Measurements from ENCODE around the gene GLP1R.

- TF ChIP-seq, protein P1, sequence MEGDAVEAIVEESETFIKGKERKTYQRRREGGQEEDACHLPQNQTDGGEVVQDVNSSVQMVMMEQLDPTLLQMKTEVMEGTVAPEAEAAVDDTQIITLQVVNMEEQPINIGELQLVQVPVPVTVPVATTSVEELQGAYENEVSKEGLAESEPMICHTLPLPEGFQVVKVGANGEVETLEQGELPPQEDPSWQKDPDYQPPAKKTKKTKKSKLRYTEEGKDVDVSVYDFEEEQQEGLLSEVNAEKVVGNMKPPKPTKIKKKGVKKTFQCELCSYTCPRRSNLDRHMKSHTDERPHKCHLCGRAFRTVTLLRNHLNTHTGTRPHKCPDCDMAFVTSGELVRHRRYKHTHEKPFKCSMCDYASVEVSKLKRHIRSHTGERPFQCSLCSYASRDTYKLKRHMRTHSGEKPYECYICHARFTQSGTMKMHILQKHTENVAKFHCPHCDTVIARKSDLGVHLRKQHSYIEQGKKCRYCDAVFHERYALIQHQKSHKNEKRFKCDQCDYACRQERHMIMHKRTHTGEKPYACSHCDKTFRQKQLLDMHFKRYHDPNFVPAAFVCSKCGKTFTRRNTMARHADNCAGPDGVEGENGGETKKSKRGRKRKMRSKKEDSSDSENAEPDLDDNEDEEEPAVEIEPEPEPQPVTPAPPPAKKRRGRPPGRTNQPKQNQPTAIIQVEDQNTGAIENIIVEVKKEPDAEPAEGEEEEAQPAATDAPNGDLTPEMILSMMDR (IDR thresholded peaks at IDR 0.05; ENCODE audit: poor library complexity, severe bottlenecking) = no peak
- TF ChIP-seq, protein P2, sequence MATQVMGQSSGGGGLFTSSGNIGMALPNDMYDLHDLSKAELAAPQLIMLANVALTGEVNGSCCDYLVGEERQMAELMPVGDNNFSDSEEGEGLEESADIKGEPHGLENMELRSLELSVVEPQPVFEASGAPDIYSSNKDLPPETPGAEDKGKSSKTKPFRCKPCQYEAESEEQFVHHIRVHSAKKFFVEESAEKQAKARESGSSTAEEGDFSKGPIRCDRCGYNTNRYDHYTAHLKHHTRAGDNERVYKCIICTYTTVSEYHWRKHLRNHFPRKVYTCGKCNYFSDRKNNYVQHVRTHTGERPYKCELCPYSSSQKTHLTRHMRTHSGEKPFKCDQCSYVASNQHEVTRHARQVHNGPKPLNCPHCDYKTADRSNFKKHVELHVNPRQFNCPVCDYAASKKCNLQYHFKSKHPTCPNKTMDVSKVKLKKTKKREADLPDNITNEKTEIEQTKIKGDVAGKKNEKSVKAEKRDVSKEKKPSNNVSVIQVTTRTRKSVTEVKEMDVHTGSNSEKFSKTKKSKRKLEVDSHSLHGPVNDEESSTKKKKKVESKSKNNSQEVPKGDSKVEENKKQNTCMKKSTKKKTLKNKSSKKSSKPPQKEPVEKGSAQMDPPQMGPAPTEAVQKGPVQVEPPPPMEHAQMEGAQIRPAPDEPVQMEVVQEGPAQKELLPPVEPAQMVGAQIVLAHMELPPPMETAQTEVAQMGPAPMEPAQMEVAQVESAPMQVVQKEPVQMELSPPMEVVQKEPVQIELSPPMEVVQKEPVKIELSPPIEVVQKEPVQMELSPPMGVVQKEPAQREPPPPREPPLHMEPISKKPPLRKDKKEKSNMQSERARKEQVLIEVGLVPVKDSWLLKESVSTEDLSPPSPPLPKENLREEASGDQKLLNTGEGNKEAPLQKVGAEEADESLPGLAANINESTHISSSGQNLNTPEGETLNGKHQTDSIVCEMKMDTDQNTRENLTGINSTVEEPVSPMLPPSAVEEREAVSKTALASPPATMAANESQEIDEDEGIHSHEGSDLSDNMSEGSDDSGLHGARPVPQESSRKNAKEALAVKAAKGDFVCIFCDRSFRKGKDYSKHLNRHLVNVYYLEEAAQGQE (IDR thresholded peaks at IDR 0.05; ENCODE audit: borderline replicate concordance) = no peak
- TF ChIP-seq EP300 (conservative IDR thresholded peaks at IDR 0.05; ENCODE audit: poor library complexity, severe bottlenecking) (no peak), TAF1 (IDR thresholded peaks at IDR 0.05; ENCODE audit: low read depth) (no peak), EZH2 (IDR thresholded peaks at IDR 0.05; ENCODE audit: borderline replicate concordance, insufficient read depth, low read length, poor library complexity, severe bottlenecking) (no peak), SMC3 (conservative IDR thresholded peaks at IDR 0.05; ENCODE audit: poor library complexity) (no peak), POLR2AphosphoS5 (IDR thresholded peaks at IDR 0.05) (no peak), MXI1 (conservative IDR thresholded peaks at IDR 0.05; ENCODE audit: poor library complexity, severe bottlenecking) (no peak), RAD21 (conservative IDR thresholded peaks at IDR 0.05) (no peak)
Observed at GRCh38 chr6:39107641-39108040, 59.1 kb downstream of the GLP1R start.

Data from neural cell (in vitro differentiated cells).